ENCODE results near the gene ATXN3. TPM values are rescaled to one million over a fixed set of nuclear protein-coding genes. Genes with fewer than 3 reads are reported as not detected.

The ATXN3 gene
- 10.4 and 10.8 TPM in 2 replicates for total RNA-seq (2014; rRNA removed; shearing (Covaris generic))

GRCh38 chr14:92106143-92106926 lies at the start of gene ATXN3:
Gene ATXN3, minus strand, starts transcription at chr14:92106582. Its CDS starts 30 bp downstream, at chr14:92106552.
- no peaks in the 10 kb centered on the region for H3K4me1 ChIP-seq (replicated peaks)
- no peaks in the 10 kb centered on the region for H3K36me3 ChIP-seq
- H3K9me3 ChIP-seq (replicated peaks): no peaks in the 10 kb centered on the region

GRCh38 chr14:92154283-92154942 lies 48.0 kb upstream of the ATXN3 start:
- DNase-seq (ENCODE audit: low read depth in 1 of 2, low spot score in 2 of 2): no peak
- no peaks in the 10 kb centered on the region for H3K9me3 ChIP-seq (replicated peaks)

More at GRCh38 chr14:92106143-92106926, at the start of gene ATXN3:
- Histone ChIP-seq H3K4me3 (peak within 1 kb of the TSS; percentile 98), H3K27ac (peak within 1 kb of the TSS; percentile 86), H3K27me3 (replicated peaks) (no peaks in the 10 kb centered on the region)
- peak; percentile 89 to 96 for DNase-seq (ENCODE audit: low read depth in 1 of 2, low spot score in 2 of 2)

GRCh38 chr14:92153581-92153980 lies 47.2 kb upstream of the ATXN3 start:
- no peaks in the 10 kb centered on the region for H3K4me1 ChIP-seq (replicated peaks)
- no peak overlapping the region for H3K27ac ChIP-seq
- H3K4me3 ChIP-seq: no peak overlapping the region
- H3K36me3 ChIP-seq: peaks cover 46% of the 10 kb centered on the region
- no peaks in the 10 kb centered on the region for H3K27me3 ChIP-seq (replicated peaks)
- no peaks in the 10 kb centered on the region for H3K9me3 ChIP-seq (replicated peaks)
- DNase-seq (ENCODE audit: low read depth in 1 of 2, low spot score in 2 of 2): no peak

More at GRCh38 chr14:92154283-92154942, 48.0 kb upstream of the ATXN3 start:
- no peak overlapping the region for H3K4me3 ChIP-seq
- peaks cover 49% of the 10 kb centered on the region for H3K36me3 ChIP-seq
- no peaks in the 10 kb centered on the region for H3K4me1 ChIP-seq (replicated peaks)
- no peak overlapping the region for H3K27ac ChIP-seq
- no peaks in the 10 kb centered on the region for H3K27me3 ChIP-seq (replicated peaks)

- no peak overlapping the region for H3K4me3 ChIP-seq
- H3K36me3 ChIP-seq: peaks cover 75% of the 10 kb centered on the region
- no peaks in the 10 kb centered on the region for H3K9me3 ChIP-seq (replicated peaks)
- no peak overlapping the region for H3K27ac ChIP-seq
- H3K27me3 ChIP-seq (replicated peaks): no peaks in the 10 kb centered on the region
- H3K4me1 ChIP-seq (replicated peaks): no peaks in the 10 kb centered on the region
- no peak for DNase-seq (ENCODE audit: low read depth in 1 of 2, low spot score in 2 of 2)
Observed at GRCh38 chr14:92144708-92145107, 38.3 kb upstream of the ATXN3 start.

- Histone ChIP-seq H3K4me1 (replicated peaks) (no peaks in the 10 kb centered on the region), H3K27ac (no peak overlapping the region), H3K36me3 (peaks cover 75% of the 10 kb centered on the region), H3K4me3 (no peak overlapping the region), H3K9me3 (replicated peaks) (no peaks in the 10 kb centered on the region), H3K27me3 (replicated peaks) (no peaks in the 10 kb centered on the region)
- DNase-seq (ENCODE audit: low read depth in 1 of 2, low spot score in 2 of 2): no peak
Observed at GRCh38 chr14:92143962-92144361, 37.6 kb upstream of the ATXN3 start.

- no peaks in the 10 kb centered on the region for H3K27me3 ChIP-seq (replicated peaks)
- no peaks in the 10 kb centered on the region for H3K9me3 ChIP-seq (replicated peaks)
- H3K4me3 ChIP-seq: no peak overlapping the region
- H3K4me1 ChIP-seq (replicated peaks): no peaks in the 10 kb centered on the region
- DNase-seq (ENCODE audit: low read depth in 1 of 2, low spot score in 2 of 2): no peak
- H3K36me3 ChIP-seq: peaks cover 76% of the 10 kb centered on the region
- H3K27ac ChIP-seq: no peak overlapping the region
Observed at GRCh38 chr14:92143309-92143708, 36.9 kb upstream of the ATXN3 start.

GRCh38 chr14:92135269-92135668 lies 28.9 kb upstream of the ATXN3 start:
- Histone ChIP-seq H3K9me3 (replicated peaks) (no peaks in the 10 kb centered on the region), H3K27ac (no peak overlapping the region), H3K4me1 (replicated peaks) (no peaks in the 10 kb centered on the region), H3K4me3 (no peak overlapping the region), H3K27me3 (replicated peaks) (no peaks in the 10 kb centered on the region), H3K36me3 (peaks cover 59% of the 10 kb centered on the region)
- DNase-seq (ENCODE audit: low read depth in 1 of 2, low spot score in 2 of 2): peak in 1 of 2 experiments; percentile 5

- no peak overlapping the region for H3K4me3 ChIP-seq
- H3K9me3 ChIP-seq (replicated peaks): no peaks in the 10 kb centered on the region
- H3K36me3 ChIP-seq: peaks cover 62% of the 10 kb centered on the region
- H3K27me3 ChIP-seq (replicated peaks): no peaks in the 10 kb centered on the region
- H3K27ac ChIP-seq: no peak overlapping the region
- no peaks in the 10 kb centered on the region for H3K4me1 ChIP-seq (replicated peaks)
- no peak for DNase-seq (ENCODE audit: low read depth in 1 of 2, low spot score in 2 of 2)
Observed at GRCh38 chr14:92134456-92134855, 28.1 kb upstream of the ATXN3 start.

GRCh38 chr14:92122761-92123160 lies 16.4 kb upstream of the ATXN3 start:
- no peak for DNase-seq (ENCODE audit: low read depth in 1 of 2, low spot score in 2 of 2)
- H3K27ac ChIP-seq: peak overlapping the region; percentile 91

GRCh38 chr14:92122351-92122677 lies 15.9 kb upstream of the ATXN3 start:
- peaks cover 60% of the 10 kb centered on the region for H3K36me3 ChIP-seq
- no peaks in the 10 kb centered on the region for H3K9me3 ChIP-seq (replicated peaks)
- peak overlapping the region; percentile 79 for H3K4me3 ChIP-seq
- DNase-seq (ENCODE audit: low read depth in 1 of 2, low spot score in 2 of 2): no peak
- H3K27me3 ChIP-seq (replicated peaks): no peaks in the 10 kb centered on the region
- H3K27ac ChIP-seq: peak overlapping the region; percentile 91
- peaks cover 8% of the 10 kb centered on the region for H3K4me1 ChIP-seq (replicated peaks)

More at GRCh38 chr14:92122761-92123160, 16.4 kb upstream of the ATXN3 start:
- H3K36me3 ChIP-seq: peaks cover 60% of the 10 kb centered on the region
- H3K27me3 ChIP-seq (replicated peaks): no peaks in the 10 kb centered on the region
- H3K4me1 ChIP-seq (replicated peaks): peaks cover 8% of the 10 kb centered on the region
- no peaks in the 10 kb centered on the region for H3K9me3 ChIP-seq (replicated peaks)
- peak overlapping the region; percentile 79 for H3K4me3 ChIP-seq

GRCh38 chr14:92121670-92122350 lies 15.4 kb upstream of the ATXN3 start, which contains the start of the genes CPSF2 and NDUFB1:
Gene CPSF2, plus strand, starts transcription at chr14:92121969. Its CDS starts 9,016 bp downstream, at chr14:92130985.
Gene NDUFB1, minus strand, starts transcription at chr14:92121706. Its CDS starts 4,069 bp downstream, at chr14:92117637.
- Histone ChIP-seq H3K27ac (peak within 1 kb of the TSS; percentile 91), H3K4me3 (peak within 1 kb of the TSS; percentile 79), H3K27me3 (replicated peaks) (no peaks in the 10 kb centered on the region), H3K9me3 (replicated peaks) (no peaks in the 10 kb centered on the region), H3K4me1 (replicated peaks) (peaks cover 8% of the 10 kb centered on the region), H3K36me3 (peaks cover 60% of the 10 kb centered on the region)
- DNase-seq (ENCODE audit: low read depth in 1 of 2, low spot score in 2 of 2): peak; percentile 81 to 94

- Histone ChIP-seq H3K4me3 (peak overlapping the region; percentile 79), H3K4me1 (replicated peaks) (peaks cover 8% of the 10 kb centered on the region), H3K36me3 (peaks cover 55% of the 10 kb centered on the region), H3K9me3 (replicated peaks) (no peaks in the 10 kb centered on the region), H3K27ac (peak overlapping the region; percentile 91), H3K27me3 (replicated peaks) (no peaks in the 10 kb centered on the region)
- DNase-seq (ENCODE audit: low read depth in 1 of 2, low spot score in 2 of 2): no peak
Observed at GRCh38 chr14:92121207-92121669, 14.9 kb upstream of the ATXN3 start.

GRCh38 chr14:92109490-92109889 lies 3.1 kb upstream of the ATXN3 start:
- Histone ChIP-seq H3K27me3 (replicated peaks) (no peaks in the 10 kb centered on the region), H3K4me1 (replicated peaks) (no peaks in the 10 kb centered on the region), H3K4me3 (no peak overlapping the region), H3K9me3 (replicated peaks) (no peaks in the 10 kb centered on the region), H3K27ac (no peak overlapping the region), H3K36me3 (no peaks in the 10 kb centered on the region)
- DNase-seq (ENCODE audit: low read depth in 1 of 2, low spot score in 2 of 2): no peak

All from SJSA1 (cell line).